ENCODE data around the gene ATL3.
"Not testable (repeated sequence)": the region's sequence is repeated elsewhere in the genome, so short reads cannot be mapped to it uniquely, and the experiment has no call there.

ATL3 gene

DNA sequence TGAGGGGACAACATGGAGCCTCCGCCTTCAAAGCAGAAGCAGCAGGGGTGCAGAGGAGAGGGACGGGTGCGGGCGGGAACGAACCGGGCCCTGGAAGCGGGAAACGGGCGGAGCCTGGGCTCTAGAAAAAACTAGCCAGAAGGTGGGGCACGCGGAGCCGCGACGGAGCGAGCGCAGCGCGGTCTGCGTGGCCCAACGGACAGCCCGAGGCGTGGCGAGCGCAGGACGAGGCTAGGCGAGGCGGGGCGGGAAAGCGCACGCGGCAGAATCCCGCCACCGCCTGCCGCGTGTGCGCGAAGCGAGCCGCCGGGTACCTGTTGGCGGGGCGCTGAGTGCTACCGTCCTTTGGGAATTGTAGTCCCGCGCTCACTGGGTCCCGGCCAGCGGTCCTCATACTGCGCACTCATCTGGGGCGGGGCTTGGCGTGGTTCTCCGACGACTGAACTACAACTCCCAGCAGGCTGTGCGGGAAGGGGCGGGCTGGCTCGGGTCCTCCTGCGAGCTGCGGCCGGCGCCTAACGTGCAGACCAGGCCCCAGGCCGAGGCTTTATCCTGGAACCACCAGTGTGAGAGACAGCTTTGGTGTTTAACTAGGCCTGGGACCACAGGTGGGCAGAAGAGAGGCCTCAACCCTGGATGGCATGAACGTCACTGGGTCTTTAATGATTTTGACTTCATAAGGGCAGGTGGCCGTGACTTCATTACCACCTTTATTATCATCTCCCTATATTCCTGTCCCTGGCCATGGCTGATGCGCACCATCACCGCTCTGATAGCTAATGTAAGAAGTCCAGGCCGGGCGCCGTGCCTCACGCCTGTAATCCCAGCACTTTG lies at the start of gene ATL3:
Gene ATL3 (minus strand): TSS at position 55 of the 834 bp plus-strand sequence. CDS start 41 bp downstream, at position 14.
- peak; percentile 87 to 94 (median 94) for DNase-seq (ENCODE audit: low read depth in 3 of 3)

- no peak for DNase-seq (ENCODE audit: low read depth in 3 of 3)
Observed at GRCh38 chr11:63720611-63721010, 49.4 kb upstream of the ATL3 start.

GRCh38 chr11:63719987-63720386 lies 48.8 kb upstream of the ATL3 start:
- no peak for DNase-seq (ENCODE audit: low read depth in 3 of 3)

- DNase-seq (ENCODE audit: low read depth in 3 of 3), result no peak
Observed at GRCh38 chr11:63719001-63719400, 47.8 kb upstream of the ATL3 start.

DNA sequence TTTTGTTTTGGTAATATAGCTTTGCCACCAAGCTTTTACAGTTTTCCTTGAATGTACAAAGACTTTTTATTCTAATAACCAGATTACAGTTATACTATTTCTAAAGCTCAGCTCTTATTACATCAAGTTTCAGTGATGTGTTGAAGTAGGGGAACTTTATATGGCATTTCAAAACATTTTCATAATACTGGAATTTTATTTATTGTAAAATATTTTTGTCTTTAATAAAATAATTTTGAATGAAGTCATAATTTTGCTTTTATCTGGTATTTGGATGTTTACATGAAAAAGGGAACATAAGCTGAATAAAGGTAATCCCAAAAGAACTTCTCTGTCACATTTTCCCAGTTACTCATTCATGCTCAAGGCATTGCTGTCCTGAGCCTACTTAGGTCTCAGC lies 44.9 kb upstream of the ATL3 start:
- DNase-seq (ENCODE audit: low read depth in 3 of 3), result no peak

DNA sequence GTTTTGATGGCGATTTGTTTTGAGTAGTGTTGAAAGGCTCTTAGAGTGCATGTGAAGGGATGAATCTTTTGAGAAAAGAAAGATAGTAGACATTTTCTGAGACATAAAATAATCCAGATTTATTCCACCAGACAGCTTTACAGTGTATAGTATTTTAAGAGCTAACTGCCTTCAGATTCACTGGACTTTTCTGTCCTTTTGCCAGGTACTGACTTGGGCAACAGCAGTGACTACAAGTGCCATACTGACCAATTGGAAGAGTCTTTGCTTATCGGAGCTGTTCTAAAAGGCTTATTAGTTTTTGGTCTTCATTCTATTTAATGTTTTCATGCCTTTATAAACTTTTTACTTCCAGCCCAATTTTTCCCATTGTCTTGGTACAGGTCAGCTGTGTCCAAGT lies 42.6 kb upstream of the ATL3 start:
- no peak for DNase-seq (ENCODE audit: low read depth in 3 of 3)

- DNase-seq (ENCODE audit: low read depth in 3 of 3), result no peak
Observed at GRCh38 chr11:63711838-63712237, 40.7 kb upstream of the ATL3 start.

DNA sequence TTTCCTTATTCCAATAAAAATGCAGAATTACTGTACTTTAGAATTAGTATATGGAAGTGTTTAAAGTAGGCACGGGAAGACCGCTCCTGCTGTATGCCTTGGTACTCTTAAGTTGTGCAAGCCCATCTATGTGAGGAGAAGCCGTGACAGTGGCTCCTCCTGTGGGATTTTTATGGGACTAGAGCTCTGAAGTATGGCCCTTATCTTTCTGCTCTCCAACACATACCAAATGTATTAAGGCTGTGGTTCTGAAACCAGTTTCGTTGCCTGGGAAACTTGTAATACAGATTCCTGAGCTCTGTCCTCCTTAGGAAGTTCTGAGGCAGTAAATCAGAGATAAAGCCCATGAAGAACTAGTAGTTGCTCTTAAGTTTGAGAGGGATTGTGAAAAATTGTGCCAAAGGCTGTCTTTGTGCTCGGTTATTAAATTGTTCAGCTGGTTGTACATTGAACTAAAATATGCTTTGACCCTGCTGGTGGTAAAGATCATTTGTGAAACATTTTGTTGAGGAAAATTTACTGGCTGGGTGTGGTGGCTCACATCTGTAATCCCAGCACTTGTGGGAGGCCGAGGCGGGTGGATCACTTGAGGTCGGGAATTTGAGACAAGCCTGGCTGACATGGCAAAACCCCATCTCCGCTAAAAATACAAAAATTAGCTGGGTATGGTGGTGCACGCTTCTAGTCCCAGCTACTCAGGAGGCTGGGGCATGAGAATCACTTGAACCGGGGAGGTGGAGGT lies 39.5 kb upstream of the ATL3 start:
- DNase-seq (ENCODE audit: low read depth in 3 of 3), result no peak

DNA sequence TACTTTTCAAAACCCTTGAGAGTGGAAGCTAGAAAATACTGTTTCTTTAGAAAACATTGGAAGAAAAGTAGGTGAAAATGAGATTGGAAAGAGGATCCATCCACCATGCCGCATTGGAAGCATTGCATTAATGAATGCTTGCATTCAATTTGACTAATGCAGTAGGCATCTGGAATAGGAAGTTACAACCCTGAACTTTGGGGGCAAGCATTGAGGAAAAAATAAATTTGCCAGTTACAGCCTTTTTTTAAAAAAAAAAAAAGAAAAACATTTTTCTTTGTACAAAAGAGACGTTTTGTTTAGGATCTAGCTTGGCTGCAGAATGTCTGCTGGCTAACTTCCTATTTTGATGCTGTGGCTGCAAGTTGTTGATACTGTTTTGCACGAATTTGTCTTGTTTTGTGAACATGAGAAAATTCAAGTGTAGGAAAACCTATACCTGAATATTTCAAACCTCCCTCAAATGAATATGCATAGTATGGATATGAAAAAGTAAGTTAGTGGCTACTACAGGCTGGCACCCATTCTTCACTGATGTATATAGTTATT lies 38.2 kb upstream of the ATL3 start:
- DNase-seq (ENCODE audit: low read depth in 3 of 3), result no peak

DNA sequence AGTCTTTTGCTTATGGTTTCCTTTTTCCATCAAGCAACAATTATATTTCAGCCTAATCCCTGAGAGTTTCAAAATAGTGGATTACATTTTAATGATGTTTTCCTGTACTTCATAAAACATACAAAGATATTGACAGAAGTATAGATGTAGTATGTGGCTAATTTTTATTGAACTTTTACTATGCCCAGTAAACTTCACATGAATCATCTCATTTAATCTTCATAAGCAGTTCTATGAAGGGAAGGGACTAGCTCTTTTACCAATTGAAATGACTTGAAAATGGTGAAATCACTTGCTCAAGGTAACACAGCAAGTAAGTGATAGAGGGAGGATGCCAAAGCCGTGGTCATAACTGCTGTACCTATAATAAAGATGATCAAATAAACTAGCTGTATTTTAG lies 37.6 kb upstream of the ATL3 start:
- DNase-seq (ENCODE audit: low read depth in 3 of 3), result no peak

- no peak for DNase-seq (ENCODE audit: low read depth in 3 of 3)
Observed at GRCh38 chr11:63705526-63705925, 34.4 kb upstream of the ATL3 start.

GRCh38 chr11:63699896-63700295 lies 28.7 kb upstream of the ATL3 start:
- no peak for DNase-seq (ENCODE audit: low read depth in 3 of 3)

DNA sequence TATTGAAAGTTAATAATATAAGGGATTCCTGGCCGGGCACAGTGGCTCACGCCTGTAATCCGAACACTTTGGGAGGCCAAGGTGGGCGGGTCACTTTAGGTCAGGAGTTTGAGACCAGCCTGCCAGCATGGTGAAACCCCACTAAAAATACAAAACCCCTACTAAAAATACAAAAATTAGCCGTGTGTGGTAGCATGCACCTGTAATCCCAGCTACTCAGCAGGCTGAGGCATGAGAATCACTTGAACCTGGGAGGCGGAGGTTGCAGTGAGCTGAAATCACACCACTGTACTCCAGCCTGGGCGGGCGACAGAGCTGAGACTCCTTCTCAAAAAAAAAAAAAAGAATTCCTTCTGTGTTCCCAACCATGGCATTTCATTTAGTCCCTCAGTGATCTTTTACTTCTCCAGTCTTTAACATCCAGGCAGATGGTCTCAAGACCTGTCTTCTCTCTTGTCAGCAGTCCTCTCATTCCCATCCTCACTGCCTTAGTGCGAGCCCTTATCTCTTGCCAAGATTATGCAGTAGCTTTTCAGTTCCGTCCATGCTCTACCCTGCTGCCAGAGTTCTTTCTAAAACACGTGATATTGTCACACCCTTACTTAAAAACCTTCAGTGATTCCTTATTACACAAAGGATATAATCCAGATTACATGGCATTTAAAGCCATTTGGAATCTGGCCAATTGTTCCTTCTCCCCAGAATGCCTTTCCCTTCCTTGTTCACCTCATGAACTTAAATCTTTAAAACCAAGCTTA lies 28.0 kb upstream of the ATL3 start:
- no peak for DNase-seq (ENCODE audit: low read depth in 3 of 3)

DNA sequence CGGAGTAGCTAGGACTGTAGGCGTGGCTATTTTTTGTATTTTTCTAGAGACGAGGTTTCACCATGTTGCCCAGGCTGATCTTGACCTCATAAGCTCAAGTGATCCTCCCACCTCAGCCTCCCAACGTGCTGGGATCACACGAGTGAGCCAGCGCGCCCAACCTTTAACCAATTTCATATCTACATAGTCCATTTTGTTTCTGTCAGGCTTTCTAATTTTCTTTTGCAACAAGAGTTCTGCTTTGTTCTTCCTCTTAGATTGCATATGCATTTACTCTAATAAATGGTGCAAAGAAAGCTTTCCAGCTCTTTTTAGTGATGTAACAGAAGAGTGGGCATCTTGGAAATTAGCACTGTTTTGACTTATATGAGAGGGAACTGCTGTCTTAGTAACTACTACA lies 23.4 kb upstream of the ATL3 start:
- DNase-seq (ENCODE audit: low read depth in 3 of 3), result no peak

- DNase-seq (ENCODE audit: low read depth in 3 of 3), result peak in 1 of 3 experiments; percentile 20
Observed at GRCh38 chr11:63687845-63688244, 16.7 kb upstream of the ATL3 start.

DNA sequence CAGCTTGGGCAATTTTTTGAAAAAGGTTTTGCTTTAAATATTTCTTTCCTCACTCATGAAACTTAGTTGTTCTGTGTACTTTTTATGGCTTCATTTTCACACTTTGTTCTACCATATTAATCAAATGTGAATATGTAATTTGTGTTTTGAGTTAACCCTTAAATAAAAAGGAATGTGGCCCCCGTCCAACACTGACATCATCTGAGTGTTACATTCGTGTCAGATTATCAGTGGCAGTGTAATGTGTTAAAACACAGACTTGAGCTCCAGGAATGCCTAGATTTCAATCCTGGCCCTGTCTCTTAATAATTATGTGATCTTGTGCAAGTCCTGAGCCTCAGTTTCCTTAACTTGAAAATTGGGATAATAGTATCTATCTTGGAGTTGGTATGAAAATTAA lies 15.8 kb upstream of the ATL3 start:
- DNase-seq (ENCODE audit: low read depth in 3 of 3), result no peak

GRCh38 chr11:63685158-63685721 lies 14.1 kb upstream of the ATL3 start:
- not testable (repeated sequence) for DNase-seq (ENCODE audit: low read depth in 3 of 3)

DNA sequence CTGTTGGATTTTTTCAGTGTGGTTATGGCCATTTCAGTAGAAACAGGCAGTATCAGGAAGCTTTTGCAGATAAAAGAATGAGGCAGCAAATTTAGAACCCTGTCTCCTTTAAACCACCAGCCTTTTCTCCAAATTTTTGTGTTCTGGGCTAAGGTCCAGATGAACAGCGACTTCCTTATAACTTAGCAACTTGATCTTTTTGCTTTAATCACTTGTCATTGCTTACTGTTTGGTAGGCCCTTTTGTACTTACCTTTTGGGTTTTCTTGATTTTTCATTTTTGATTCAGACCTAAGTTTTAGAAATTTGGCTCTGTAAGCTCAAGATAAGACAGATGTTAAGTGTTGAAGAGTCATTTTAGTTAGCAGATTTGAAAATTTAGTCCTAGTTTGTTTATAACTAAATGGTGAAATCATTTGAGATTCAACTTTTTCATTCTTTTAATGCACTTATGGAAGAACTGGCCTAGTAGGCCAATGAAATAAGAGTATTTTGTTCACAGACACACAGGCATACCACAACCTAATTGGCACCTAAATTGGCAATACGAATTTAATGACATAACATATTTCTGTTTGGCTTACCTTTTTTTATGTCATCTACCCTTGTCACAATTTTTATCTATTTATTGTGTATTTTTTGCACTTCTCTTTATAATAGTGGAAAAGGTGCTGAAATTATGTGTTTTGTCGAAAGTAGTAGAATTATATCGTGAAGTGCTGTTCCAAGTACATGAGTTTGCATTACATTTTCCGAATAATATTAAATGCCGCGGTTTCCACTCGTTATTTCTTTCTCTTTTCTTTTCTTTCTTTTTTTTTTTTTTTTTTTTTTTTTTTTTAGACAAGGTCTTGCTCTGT lies 12.2 kb upstream of the ATL3 start:
- DNase-seq (ENCODE audit: low read depth in 3 of 3), result no peak

- DNase-seq (ENCODE audit: low read depth in 3 of 3), result peak in 1 of 3 experiments; percentile 22
Observed at GRCh38 chr11:63682066-63683021, 11.2 kb upstream of the ATL3 start.
